NB4 (cell line): ENCODE measurements around the gene RNF44.
"Not testable (repeated sequence)": the region's sequence is repeated elsewhere in the genome, so short reads cannot be mapped to it uniquely, and the experiment has no call there.

Experiments used
- DNase-seq: peaks from one replicate; pipeline ENCODE4 v3.0.0; 2010; ENCODE audit warnings: low read depth
- H3K4me3 ChIP-seq: one replicate; pipeline ENCODE4 v1.5.1; 2011; ENCODE audit warnings: mild to moderate bottlenecking, low read depth, low read length, moderate library complexity
- MYC ChIP-seq: IDR thresholded peaks from 2 replicates; pipeline ENCODE4 v1.6.1; 2011; ENCODE audit warnings: low read depth, low read length
- POLR2A ChIP-seq: IDR thresholded peaks from 2 replicates; pipeline ENCODE4 v1.6.1; 2011; ENCODE audit warnings: mild to moderate bottlenecking; ENCODE audit not compliant: insufficient read length; ENCODE audit errors: extremely low read depth
- TF ChIP-seq, protein P1 (sequence below): IDR thresholded peaks from 2 replicates; pipeline ENCODE4 v1.6.1; 2011; ENCODE audit warnings: low read depth, low read length
- TF ChIP-seq, protein P2 (sequence below): IDR thresholded peaks from one replicate; pipeline ENCODE4 v1.5.1; 2012; ENCODE audit warnings: low read depth, low read length

Gene RNF44

DNA sequence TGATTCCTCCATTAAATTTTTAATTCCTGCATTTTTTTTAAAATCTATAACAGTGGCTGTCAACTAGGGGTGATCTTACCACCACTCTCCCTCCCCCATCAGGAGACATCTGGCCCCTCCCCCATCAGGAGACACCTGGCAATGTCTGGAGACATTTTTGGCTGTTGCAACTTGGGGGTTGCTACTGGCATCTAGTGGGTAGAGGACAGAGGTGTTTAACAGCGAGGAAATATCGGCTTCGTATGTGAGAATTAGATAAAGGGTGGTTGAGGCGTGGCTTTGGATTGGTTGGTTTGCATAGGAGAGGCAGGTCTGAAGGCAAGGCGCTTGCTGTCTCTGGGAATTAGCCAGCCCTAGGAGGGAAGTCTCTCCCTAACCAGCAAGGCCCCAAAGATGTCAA, 22.5 kb upstream of the RNF44 start:
- no peak overlapping the region for H3K4me3 ChIP-seq

DNA sequence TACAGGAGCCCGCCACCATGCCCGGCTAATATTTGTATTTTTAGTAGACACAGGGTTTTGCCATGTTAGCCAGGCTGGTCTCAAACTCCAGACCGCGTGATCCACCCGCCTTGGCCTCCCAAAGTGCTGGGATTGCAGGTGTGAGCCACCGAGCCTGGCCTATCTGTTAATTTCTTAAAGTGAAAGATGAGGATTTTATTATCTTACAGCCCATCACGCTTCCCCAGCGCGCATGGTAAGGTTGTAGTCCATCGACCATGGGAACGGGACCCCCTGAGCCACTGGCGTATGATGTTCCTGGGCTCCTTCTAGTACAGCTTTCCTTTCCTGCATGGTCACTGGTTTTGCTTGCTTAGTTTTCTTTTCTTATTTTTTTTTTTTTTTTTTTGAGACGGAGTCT, 20.6 kb upstream of the RNF44 start:
- TF ChIP-seq MYC (no peak), POLR2A (no peak)
- TF ChIP-seq, protein P1, sequence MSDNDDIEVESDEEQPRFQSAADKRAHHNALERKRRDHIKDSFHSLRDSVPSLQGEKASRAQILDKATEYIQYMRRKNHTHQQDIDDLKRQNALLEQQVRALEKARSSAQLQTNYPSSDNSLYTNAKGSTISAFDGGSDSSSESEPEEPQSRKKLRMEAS, result no peak
- TF ChIP-seq, protein P2, sequence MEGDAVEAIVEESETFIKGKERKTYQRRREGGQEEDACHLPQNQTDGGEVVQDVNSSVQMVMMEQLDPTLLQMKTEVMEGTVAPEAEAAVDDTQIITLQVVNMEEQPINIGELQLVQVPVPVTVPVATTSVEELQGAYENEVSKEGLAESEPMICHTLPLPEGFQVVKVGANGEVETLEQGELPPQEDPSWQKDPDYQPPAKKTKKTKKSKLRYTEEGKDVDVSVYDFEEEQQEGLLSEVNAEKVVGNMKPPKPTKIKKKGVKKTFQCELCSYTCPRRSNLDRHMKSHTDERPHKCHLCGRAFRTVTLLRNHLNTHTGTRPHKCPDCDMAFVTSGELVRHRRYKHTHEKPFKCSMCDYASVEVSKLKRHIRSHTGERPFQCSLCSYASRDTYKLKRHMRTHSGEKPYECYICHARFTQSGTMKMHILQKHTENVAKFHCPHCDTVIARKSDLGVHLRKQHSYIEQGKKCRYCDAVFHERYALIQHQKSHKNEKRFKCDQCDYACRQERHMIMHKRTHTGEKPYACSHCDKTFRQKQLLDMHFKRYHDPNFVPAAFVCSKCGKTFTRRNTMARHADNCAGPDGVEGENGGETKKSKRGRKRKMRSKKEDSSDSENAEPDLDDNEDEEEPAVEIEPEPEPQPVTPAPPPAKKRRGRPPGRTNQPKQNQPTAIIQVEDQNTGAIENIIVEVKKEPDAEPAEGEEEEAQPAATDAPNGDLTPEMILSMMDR, result no peak
- DNase-seq, result no peak
- H3K4me3 ChIP-seq, result no peak overlapping the region

More for the DNA sequence above, 22.5 kb upstream of the RNF44 start:
- TF ChIP-seq, protein P1, result no peak
- TF ChIP-seq MYC (no peak), POLR2A (no peak)
- TF ChIP-seq, protein P2, result no peak
- no peak for DNase-seq

DNA sequence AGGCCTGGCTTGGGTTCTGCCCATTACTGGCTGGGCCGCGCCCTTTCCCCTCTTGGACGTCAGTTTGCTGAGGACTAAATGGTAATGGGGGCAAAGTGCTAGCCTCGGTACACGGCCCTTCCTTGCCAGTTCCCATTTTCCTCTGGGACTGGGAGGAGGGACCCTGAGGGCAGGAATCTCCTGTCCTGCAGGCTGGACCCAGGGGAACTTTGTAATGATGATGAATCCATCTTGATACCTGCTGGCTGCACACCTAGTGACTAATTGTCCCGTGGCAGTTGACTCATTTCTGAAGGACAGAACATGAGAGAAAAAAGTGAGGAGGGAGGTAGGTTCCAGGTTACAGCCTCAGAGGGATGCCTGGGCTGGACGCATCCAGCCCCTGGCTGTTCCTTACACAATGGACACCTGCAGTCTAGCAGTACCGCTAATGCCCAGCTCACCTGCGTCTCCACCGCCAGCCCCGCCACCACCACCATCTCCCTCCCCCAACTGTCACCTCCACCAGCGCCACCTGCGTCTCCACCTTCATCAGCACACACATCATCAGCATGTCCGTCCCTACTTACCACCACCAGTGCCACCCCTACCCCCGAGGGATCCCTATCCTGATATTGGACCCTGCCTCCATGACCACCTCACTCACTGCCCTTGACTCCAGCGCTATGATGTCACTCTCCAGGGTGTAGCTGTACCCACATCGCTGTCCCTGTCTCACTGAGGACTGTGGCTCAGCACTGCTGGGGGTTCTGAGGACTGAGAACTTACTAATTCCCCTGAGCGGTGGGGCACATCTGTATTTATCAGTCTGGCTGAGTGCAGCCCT, 16.3 kb upstream of the RNF44 start:
- TF ChIP-seq, protein P2, result no peak
- TF ChIP-seq, protein P1, result no peak
- TF ChIP-seq MYC, result no peak
- TF ChIP-seq POLR2A, result no peak
- no peak overlapping the region for H3K4me3 ChIP-seq
- no peak for DNase-seq

DNA sequence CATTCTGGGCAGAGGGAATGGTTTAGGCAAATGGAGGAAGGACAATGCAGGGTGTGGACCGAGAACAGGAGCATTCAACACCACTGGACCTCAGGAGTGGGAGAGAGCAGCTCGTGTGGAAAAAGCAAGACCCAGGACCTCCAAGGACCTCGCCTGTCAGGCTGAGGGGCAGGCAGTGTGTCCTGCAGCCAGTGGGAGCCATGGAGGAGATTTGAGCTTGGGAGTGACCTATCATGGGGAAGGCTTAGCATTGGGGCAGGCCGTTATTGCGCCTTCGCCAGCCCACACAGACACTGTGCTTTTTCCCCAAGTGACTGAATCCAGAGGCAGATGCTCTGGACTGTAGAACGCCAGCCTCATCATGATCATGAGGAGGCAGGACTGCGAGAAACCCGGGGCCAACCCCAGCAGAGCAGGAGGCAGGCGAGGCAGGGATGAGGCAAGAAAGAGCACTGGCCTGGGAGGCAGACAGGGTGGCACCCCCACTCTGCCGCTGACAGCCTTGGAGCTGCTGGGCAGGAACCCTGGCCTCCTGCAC, 15.2 kb upstream of the RNF44 start:
- no peak for DNase-seq
- TF ChIP-seq, protein P2, result no peak
- TF ChIP-seq MYC (no peak), POLR2A (no peak)
- TF ChIP-seq, protein P1, result no peak
- no peak overlapping the region for H3K4me3 ChIP-seq

DNA sequence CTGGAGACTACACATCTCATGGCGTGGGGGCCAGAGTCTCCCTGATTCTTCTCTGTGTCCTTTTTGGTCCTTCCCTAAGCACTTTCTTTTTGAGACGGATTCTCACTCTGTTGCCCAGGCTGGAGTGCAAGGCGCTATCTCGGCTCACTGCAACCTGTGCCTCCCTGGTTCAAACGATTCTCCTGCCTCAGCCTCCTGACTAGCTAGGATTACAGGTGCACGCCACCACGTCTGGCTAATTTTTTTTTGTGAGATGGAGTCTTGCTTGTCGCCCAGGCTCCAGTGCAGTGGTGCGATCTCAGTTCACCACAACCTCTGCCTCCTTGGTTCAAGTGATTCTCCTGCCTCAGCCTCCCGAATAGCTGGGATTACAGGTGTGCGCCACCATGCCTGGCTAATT, 13.7 kb upstream of the RNF44 start:
- DNase-seq, H3K4me3 ChIP-seq: not testable (repeated sequence)

DNA sequence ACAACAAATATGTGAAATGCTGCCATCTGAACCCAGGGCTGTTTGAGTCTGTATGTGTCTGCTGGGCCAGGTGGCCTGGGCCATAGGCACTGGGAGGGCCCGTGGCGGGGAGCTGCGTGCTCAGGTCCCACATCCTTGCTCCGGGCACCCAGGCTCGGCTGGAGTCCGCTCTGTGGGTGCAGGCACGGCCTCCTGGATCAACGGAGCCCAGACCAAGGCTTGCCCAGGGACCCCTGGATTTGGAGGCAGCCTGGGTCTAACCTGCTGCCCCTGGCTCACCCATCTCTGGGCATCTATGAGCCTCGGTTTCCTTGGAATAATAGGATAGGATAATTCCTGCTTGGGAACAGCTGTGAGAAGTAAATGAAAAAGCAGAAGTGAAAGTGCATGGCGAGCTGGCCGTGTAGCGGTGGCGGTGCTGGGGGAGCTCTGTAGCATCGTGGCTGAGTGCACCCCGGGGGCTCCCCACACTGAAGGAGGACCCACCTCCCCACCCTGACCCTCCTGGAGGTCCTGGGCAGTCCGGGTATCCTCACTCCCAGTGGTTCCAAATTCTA, 13.2 kb upstream of the RNF44 start:
- peak; percentile 45 for DNase-seq
- TF ChIP-seq, protein P1, result no peak
- TF ChIP-seq, protein P2, result no peak
- TF ChIP-seq MYC, result no peak
- TF ChIP-seq POLR2A, result no peak
- H3K4me3 ChIP-seq, result no peak overlapping the region
